Measurements from ENCODE around the gene EPHA8.

The EPHA8 gene

DNA sequence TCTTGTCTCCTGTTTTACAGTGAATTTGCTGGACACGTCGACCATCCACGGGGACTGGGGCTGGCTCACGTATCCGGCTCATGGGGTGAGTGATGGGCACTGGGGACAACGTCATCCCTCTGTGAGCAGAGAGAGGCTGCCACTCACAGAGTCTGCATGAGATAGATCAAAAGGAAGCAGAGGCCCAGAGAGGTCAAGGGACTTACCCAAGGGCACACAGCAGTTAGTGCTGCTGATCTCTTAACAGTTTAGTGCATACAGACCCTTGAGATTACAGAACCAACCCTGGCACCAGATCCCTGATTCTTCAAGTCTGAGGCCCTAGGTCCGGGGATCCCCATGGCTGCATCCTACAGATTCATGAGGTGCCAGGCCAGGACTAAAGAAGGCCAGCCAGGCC is 6.0 kb downstream of the EPHA8 start:
- DNase-seq, result no peak

- DNase-seq, result no peak
Observed at GRCh38 chr1:22570140-22570909, 7.0 kb downstream of the EPHA8 start.

DNA sequence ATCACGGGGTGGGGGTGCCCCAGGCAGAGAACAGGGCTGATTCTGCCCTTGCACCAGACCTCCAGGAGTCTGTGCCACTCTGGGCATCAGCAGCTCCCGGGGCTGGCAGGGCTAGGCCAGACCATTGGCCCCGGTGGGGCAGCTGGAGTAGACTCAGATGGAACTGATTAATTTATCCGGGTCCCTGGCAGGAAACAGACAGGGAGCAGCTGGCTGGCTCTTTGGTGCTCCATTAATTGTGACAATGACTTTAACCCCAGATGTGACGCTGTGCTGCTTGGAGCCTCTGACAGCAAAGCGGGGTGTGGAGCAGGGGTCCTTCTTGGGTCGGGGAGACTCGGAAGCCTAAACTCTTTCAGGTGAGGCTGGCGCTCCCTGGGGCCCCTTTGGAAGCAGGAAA is 9.5 kb downstream of the EPHA8 start:
- no peak for DNase-seq

GRCh38 chr1:22573237-22573636 is 9.9 kb downstream of the EPHA8 start:
- DNase-seq, result no peak

GRCh38 chr1:22575532-22576149 is 12.4 kb downstream of the EPHA8 start:
- no peak for DNase-seq

DNA sequence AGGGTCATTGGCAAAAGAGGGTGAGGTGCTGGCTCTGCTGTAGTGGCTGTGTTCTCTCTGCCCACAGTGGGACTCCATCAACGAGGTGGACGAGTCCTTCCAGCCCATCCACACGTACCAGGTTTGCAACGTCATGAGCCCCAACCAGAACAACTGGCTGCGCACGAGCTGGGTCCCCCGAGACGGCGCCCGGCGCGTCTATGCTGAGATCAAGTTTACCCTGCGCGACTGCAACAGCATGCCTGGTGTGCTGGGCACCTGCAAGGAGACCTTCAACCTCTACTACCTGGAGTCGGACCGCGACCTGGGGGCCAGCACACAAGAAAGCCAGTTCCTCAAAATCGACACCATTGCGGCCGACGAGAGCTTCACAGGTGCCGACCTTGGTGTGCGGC is 12.9 kb downstream of the EPHA8 start:
- DNase-seq, result no peak

DNA sequence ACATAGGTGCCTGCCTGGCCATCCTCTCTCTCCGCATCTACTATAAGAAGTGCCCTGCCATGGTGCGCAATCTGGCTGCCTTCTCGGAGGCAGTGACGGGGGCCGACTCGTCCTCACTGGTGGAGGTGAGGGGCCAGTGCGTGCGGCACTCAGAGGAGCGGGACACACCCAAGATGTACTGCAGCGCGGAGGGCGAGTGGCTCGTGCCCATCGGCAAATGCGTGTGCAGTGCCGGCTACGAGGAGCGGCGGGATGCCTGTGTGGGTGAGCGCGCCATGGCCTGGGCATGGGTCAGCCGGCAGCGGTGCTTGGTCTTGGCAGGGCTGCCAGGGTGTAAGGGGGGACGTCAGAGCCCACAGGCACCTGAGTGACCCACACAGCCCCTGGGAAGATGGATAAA is 13.3 kb downstream of the EPHA8 start:
- no peak for DNase-seq

DNA sequence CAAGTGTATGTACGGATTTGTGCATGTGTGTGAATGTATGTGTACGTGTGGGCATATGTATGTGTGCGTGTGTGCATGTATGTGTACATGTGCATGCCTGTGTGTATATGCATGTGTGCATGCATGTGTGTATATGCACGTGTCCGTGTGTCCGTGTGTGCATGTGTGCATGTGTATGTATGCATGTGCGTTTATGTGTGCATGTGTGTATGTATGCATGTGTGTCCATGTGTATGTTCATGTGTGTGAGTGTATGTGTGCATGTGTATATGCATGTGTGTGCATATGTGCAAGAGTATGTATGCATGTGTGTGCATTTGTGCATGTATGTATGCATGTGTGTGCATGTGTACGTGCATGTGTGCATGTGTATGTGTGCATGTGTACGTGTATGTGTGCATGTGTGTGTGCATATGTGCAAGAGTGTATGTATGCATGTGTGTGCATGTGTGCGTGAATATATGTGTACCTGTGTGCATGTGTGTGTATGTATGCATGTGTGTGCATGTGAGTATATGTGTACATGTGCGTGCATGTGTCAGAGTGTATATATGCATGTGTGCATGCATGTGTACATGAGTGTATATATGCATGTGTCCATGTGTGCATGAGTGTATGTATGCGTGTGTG is 15.6 kb downstream of the EPHA8 start:
- DNase-seq, result no peak

- DNase-seq, result no peak
Observed at GRCh38 chr1:22579541-22580155, 16.4 kb downstream of the EPHA8 start.

- no peak for DNase-seq
Observed at GRCh38 chr1:22582661-22583635, 19.7 kb downstream of the EPHA8 start.

GRCh38 chr1:22584001-22584562 is 20.8 kb downstream of the EPHA8 start:
- DNase-seq, result no peak

DNA sequence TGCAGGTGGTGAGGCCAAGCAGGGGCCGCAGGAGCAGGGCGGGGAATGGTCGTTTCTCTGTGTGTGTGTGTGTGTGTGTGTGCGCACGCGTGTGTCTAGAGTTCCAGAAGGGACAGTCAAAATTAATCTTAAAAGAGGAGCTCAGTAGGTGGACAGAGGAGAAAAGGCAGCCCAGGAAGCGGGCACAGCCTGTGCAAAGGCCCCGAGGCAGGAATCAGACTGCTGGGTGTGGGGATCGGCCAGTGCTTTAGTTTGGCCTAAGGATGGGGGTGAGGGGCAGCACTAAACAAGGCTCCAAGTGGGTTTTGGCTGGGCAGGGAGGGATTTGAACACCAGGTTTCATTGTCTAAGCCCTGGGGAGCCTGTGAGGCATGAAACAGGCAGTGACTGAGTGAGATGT is 21.7 kb downstream of the EPHA8 start:
- DNase-seq, result no peak

- no peak for DNase-seq
Observed at GRCh38 chr1:22585471-22585870, 22.2 kb downstream of the EPHA8 start.

GRCh38 chr1:22586356-22587130 is 23.3 kb downstream of the EPHA8 start:
- DNase-seq, result no peak

- no peak for DNase-seq
Observed at GRCh38 chr1:22587247-22587646, 24.0 kb downstream of the EPHA8 start.

DNA sequence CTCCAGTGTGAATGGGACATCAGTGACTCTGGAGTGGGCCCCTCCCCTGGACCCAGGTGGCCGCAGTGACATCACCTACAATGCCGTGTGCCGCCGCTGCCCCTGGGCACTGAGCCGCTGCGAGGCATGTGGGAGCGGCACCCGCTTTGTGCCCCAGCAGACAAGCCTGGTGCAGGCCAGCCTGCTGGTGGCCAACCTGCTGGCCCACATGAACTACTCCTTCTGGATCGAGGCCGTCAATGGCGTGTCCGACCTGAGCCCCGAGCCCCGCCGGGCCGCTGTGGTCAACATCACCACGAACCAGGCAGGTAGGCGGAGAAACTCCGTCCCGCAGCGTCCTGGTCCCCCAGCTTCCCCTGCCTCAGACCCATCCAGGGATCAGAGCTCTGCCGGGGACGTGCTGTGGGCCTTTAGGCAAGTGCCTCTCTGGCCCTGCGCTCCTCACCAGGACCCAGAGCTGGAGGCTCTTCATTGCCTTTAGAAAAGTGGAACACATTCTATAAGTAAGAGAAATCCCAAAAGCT is 25.7 kb downstream of the EPHA8 start:
- no peak for DNase-seq

GRCh38 chr1:22591576-22591975 is 28.3 kb downstream of the EPHA8 start:
- DNase-seq, result no peak

- DNase-seq, result no peak
Observed at GRCh38 chr1:22592051-22592450, 28.8 kb downstream of the EPHA8 start.

GRCh38 chr1:22592919-22593790 is 29.9 kb downstream of the EPHA8 start:
- no peak for DNase-seq

GRCh38 chr1:22594396-22594795 is 31.1 kb downstream of the EPHA8 start:
- no peak for DNase-seq
